Embryonic facial prominence (tissue), 1 donor: ENCODE measurements around the gene SLC45A1.
A peak's percentile ranks its signal among the peaks of the same experiment; 100 is the strongest.

Experiments
- DNase-seq: peaks from one replicate; pipeline ENCODE4 v3.0.0-alpha.2; 2016; ENCODE audit errors: extremely low spot score

The SLC45A1 gene

GRCh38 chr1:8335246-8335645 is 17.3 kb downstream of the SLC45A1 start:
- DNase-seq = no peak

GRCh38 chr1:8337776-8338525 is 20.0 kb downstream of the SLC45A1 start:
- no peak for DNase-seq

GRCh38 chr1:8338526-8339202 is 20.8 kb downstream of the SLC45A1 start:
- no peak for DNase-seq

- DNase-seq = no peak
Observed at GRCh38 chr1:8339203-8339600, 21.3 kb downstream of the SLC45A1 start.

- no peak for DNase-seq
Observed at GRCh38 chr1:8340448-8340847, 22.5 kb downstream of the SLC45A1 start.

- no peak for DNase-seq
Observed at GRCh38 chr1:8342325-8342724, 24.4 kb downstream of the SLC45A1 start.

GRCh38 chr1:8343044-8343443 is 25.1 kb downstream of the SLC45A1 start:
- no peak for DNase-seq

- no peak for DNase-seq
Observed at GRCh38 chr1:8343464-8344001, 25.6 kb downstream of the SLC45A1 start.

GRCh38 chr1:8344893-8345507 is 27.1 kb downstream of the SLC45A1 start:
- DNase-seq = no peak

GRCh38 chr1:8345621-8346415 is 27.9 kb downstream of the SLC45A1 start:
- no peak for DNase-seq

- no peak for DNase-seq
Observed at GRCh38 chr1:8347635-8348034, 29.7 kb downstream of the SLC45A1 start.

- no peak for DNase-seq
Observed at GRCh38 chr1:8348047-8348776, 30.3 kb downstream of the SLC45A1 start.

GRCh38 chr1:8348777-8349472 is 31.0 kb downstream of the SLC45A1 start:
- DNase-seq = peak; percentile 39

- DNase-seq = no peak
Observed at GRCh38 chr1:8349473-8349865, 31.6 kb downstream of the SLC45A1 start.

GRCh38 chr1:8349961-8350360 is 32.0 kb downstream of the SLC45A1 start:
- DNase-seq = no peak

- DNase-seq = no peak
Observed at GRCh38 chr1:8350914-8351684, 33.2 kb downstream of the SLC45A1 start.

GRCh38 chr1:8351693-8352470 is 34.0 kb downstream of the SLC45A1 start:
- no peak for DNase-seq

GRCh38 chr1:8352471-8352845 is 34.5 kb downstream of the SLC45A1 start:
- no peak for DNase-seq
